ENCODE results near the gene FBXO8. TPM values are rescaled to one million over a fixed set of nuclear protein-coding genes. Genes with fewer than 3 reads are reported as not detected.
"Not testable (repeated sequence)": the region's sequence is repeated elsewhere in the genome, so short reads cannot be mapped to it uniquely, and the experiment has no call there.

Gene FBXO8
- total RNA-seq, 2 experiments from 2014 or later: 16.2 to 17.4 TPM

- no peak for DNase-seq
- H3K4me3 Mint-ChIP-seq: no peak overlapping the region
Measured at GRCh38 chr4:174274436-174274835, 9.0 kb downstream of the FBXO8 start.

GRCh38 chr4:174273930-174274329 is 9.5 kb downstream of the FBXO8 start:
- H3K9me3 Mint-ChIP-seq: no peaks in the 10 kb centered on the region
- H3K4me1 Mint-ChIP-seq: peaks cover 12% of the 10 kb centered on the region
- no peak for DNase-seq

More at GRCh38 chr4:174274436-174274835, 9.0 kb downstream of the FBXO8 start:
- no peak overlapping the region for H3K27ac Mint-ChIP-seq
- H3K4me1 Mint-ChIP-seq: peaks cover 14% of the 10 kb centered on the region
- peaks cover 4% of the 10 kb centered on the region for H3K36me3 Mint-ChIP-seq
- peaks cover 2% of the 10 kb centered on the region for H3K9me3 Mint-ChIP-seq
- H3K27me3 Mint-ChIP-seq: no peaks in the 10 kb centered on the region

GRCh38 chr4:174266416-174266815 is 17.1 kb downstream of the FBXO8 start:
- Mint-ChIP-seq H3K4me1 (peaks cover 13% of the 10 kb centered on the region), H3K27me3 (no peaks in the 10 kb centered on the region), H3K9me3 (no peaks in the 10 kb centered on the region), H3K4me3 (no peak overlapping the region), H3K36me3 (peaks cover 2% of the 10 kb centered on the region), H3K27ac (no peak overlapping the region)
- DNase-seq: no peak

More at GRCh38 chr4:174273930-174274329, 9.5 kb downstream of the FBXO8 start:
- Mint-ChIP-seq H3K27me3 (no peaks in the 10 kb centered on the region), H3K36me3 (no peaks in the 10 kb centered on the region), H3K4me3 (no peak overlapping the region), H3K27ac (no peak overlapping the region)

- H3K27me3 Mint-ChIP-seq: no peaks in the 10 kb centered on the region
- no peaks in the 10 kb centered on the region for H3K9me3 Mint-ChIP-seq
- H3K4me1 Mint-ChIP-seq: peaks cover 13% of the 10 kb centered on the region
- peaks cover 2% of the 10 kb centered on the region for H3K36me3 Mint-ChIP-seq
- H3K4me3 Mint-ChIP-seq: no peak overlapping the region
- H3K27ac Mint-ChIP-seq: no peak overlapping the region
- no peak for DNase-seq
Measured at GRCh38 chr4:174265916-174266315, 17.6 kb downstream of the FBXO8 start.

GRCh38 chr4:174263445-174263736 is 20.1 kb downstream of the FBXO8 start:
- no peaks in the 10 kb centered on the region for H3K27me3 Mint-ChIP-seq
- H3K9me3 Mint-ChIP-seq: no peaks in the 10 kb centered on the region
- H3K27ac Mint-ChIP-seq: no peak overlapping the region
- H3K4me3 Mint-ChIP-seq: no peak overlapping the region
- peaks cover 13% of the 10 kb centered on the region for H3K4me1 Mint-ChIP-seq
- no peak for DNase-seq
- peaks cover 2% of the 10 kb centered on the region for H3K36me3 Mint-ChIP-seq

- Mint-ChIP-seq H3K9me3 (no peaks in the 10 kb centered on the region), H3K36me3 (peaks cover 2% of the 10 kb centered on the region), H3K27ac (peak overlapping the region; percentile 75), H3K4me3 (no peak overlapping the region), H3K4me1 (peaks cover 13% of the 10 kb centered on the region), H3K27me3 (no peaks in the 10 kb centered on the region)
- DNase-seq: no peak
Measured at GRCh38 chr4:174262624-174263444, 20.6 kb downstream of the FBXO8 start.

- H3K27me3 Mint-ChIP-seq, H3K4me3 Mint-ChIP-seq, H3K27ac Mint-ChIP-seq, H3K9me3 Mint-ChIP-seq, H3K36me3 Mint-ChIP-seq, DNase-seq: not testable (repeated sequence)
- H3K4me1 Mint-ChIP-seq: peaks cover 13% of the 10 kb centered on the region
Measured at GRCh38 chr4:174261432-174261831, 22.0 kb downstream of the FBXO8 start.

GRCh38 chr4:174260099-174260498 is 23.4 kb downstream of the FBXO8 start:
- no peaks in the 10 kb centered on the region for H3K9me3 Mint-ChIP-seq
- H3K36me3 Mint-ChIP-seq: peaks cover 2% of the 10 kb centered on the region
- no peaks in the 10 kb centered on the region for H3K27me3 Mint-ChIP-seq
- no peak overlapping the region for H3K27ac Mint-ChIP-seq
- H3K4me1 Mint-ChIP-seq: peaks cover 10% of the 10 kb centered on the region
- H3K4me3 Mint-ChIP-seq: no peak overlapping the region
- DNase-seq: no peak

GRCh38 chr4:174259580-174259979 is 23.9 kb downstream of the FBXO8 start:
- Mint-ChIP-seq H3K36me3 (peaks cover 2% of the 10 kb centered on the region), H3K27ac (no peak overlapping the region), H3K4me1 (peaks cover 8% of the 10 kb centered on the region), H3K4me3 (no peak overlapping the region), H3K9me3 (no peaks in the 10 kb centered on the region), H3K27me3 (no peaks in the 10 kb centered on the region)
- DNase-seq: no peak

- no peaks in the 10 kb centered on the region for H3K9me3 Mint-ChIP-seq
- no peak for DNase-seq
- peaks cover 8% of the 10 kb centered on the region for H3K4me1 Mint-ChIP-seq
- no peak overlapping the region for H3K4me3 Mint-ChIP-seq
- H3K36me3 Mint-ChIP-seq: peaks cover 2% of the 10 kb centered on the region
- no peaks in the 10 kb centered on the region for H3K27me3 Mint-ChIP-seq
- H3K27ac Mint-ChIP-seq: no peak overlapping the region
Measured at GRCh38 chr4:174256277-174256713, 27.2 kb downstream of the FBXO8 start.

- H3K4me3 Mint-ChIP-seq: no peak overlapping the region
- H3K9me3 Mint-ChIP-seq: no peaks in the 10 kb centered on the region
- H3K27ac Mint-ChIP-seq: no peak overlapping the region
- DNase-seq: no peak
- peaks cover 2% of the 10 kb centered on the region for H3K36me3 Mint-ChIP-seq
- peaks cover 8% of the 10 kb centered on the region for H3K4me1 Mint-ChIP-seq
- H3K27me3 Mint-ChIP-seq: no peaks in the 10 kb centered on the region
Measured at GRCh38 chr4:174255786-174256185, 27.7 kb downstream of the FBXO8 start.

- Mint-ChIP-seq H3K36me3 (peaks cover 4% of the 10 kb centered on the region), H3K9me3 (no peaks in the 10 kb centered on the region), H3K27ac (no peak overlapping the region), H3K4me1 (peaks cover 8% of the 10 kb centered on the region), H3K4me3 (no peak overlapping the region), H3K27me3 (no peaks in the 10 kb centered on the region)
- DNase-seq: no peak
Measured at GRCh38 chr4:174255374-174255773, 28.1 kb downstream of the FBXO8 start.

GRCh38 chr4:174254613-174255012 is 28.9 kb downstream of the FBXO8 start:
- no peaks in the 10 kb centered on the region for H3K9me3 Mint-ChIP-seq
- no peak overlapping the region for H3K27ac Mint-ChIP-seq
- H3K27me3 Mint-ChIP-seq: no peaks in the 10 kb centered on the region

GRCh38 chr4:174252412-174252811 is 31.1 kb downstream of the FBXO8 start:
- Mint-ChIP-seq H3K27ac (no peak overlapping the region), H3K27me3 (no peaks in the 10 kb centered on the region), H3K4me1 (peaks cover 8% of the 10 kb centered on the region), H3K4me3 (no peak overlapping the region), H3K36me3 (peaks cover 4% of the 10 kb centered on the region), H3K9me3 (no peaks in the 10 kb centered on the region)
- no peak for DNase-seq

More at GRCh38 chr4:174254613-174255012, 28.9 kb downstream of the FBXO8 start:
- Mint-ChIP-seq H3K4me1 (peaks cover 8% of the 10 kb centered on the region), H3K4me3 (no peak overlapping the region), H3K36me3 (peaks cover 4% of the 10 kb centered on the region)
- no peak for DNase-seq

GRCh38 chr4:174248407-174248806 is 35.1 kb downstream of the FBXO8 start:
- H3K9me3 Mint-ChIP-seq: no peaks in the 10 kb centered on the region
- no peak for DNase-seq
- no peaks in the 10 kb centered on the region for H3K27me3 Mint-ChIP-seq
- H3K4me1 Mint-ChIP-seq: peaks cover 5% of the 10 kb centered on the region
- peaks cover 2% of the 10 kb centered on the region for H3K36me3 Mint-ChIP-seq
- H3K27ac Mint-ChIP-seq: no peak overlapping the region
- no peak overlapping the region for H3K4me3 Mint-ChIP-seq

- Mint-ChIP-seq H3K36me3 (peaks cover 2% of the 10 kb centered on the region), H3K27ac (no peak overlapping the region), H3K9me3 (no peaks in the 10 kb centered on the region), H3K4me1 (peaks cover 2% of the 10 kb centered on the region), H3K27me3 (no peaks in the 10 kb centered on the region), H3K4me3 (no peak overlapping the region)
- DNase-seq: no peak
Measured at GRCh38 chr4:174245714-174246113, 37.8 kb downstream of the FBXO8 start.
